GM21723 (cell line): Measurements from ENCODE around the gene GMPS.
"Not testable (repeated sequence)": the region's sequence is repeated elsewhere in the genome, so short reads cannot be mapped to it uniquely, and the experiment has no call there.

Experiments used
- ATAC-seq: cut with Tn5 transposase; IDR thresholded peaks from one replicate; pipeline ENCODE4 v1.9.1; 2021; ENCODE audit warnings: mild to moderate bottlenecking, moderate library complexity; ENCODE audit not compliant: unreplicated experiment

The GMPS gene

DNA sequence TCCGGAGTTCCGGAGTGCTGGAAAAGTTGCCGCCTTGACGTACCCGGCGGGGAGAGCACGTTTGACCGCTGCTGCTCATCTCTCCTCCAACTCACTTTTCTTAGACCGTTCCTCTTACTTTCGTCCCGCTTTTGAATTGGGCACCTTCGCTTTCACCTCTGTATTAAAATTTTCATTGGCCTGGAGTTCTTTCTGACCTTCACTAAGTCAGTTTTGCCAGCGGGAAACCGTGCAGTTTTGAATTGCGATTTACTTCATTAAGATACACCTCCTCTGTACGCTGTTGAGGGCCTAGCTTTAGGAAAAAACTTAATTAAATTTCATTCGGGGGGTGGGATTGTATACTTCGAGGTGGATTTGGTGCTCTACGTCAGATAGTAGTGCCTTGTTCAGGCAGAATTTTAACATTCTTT, 1.3 kb downstream of the GMPS start:
- ATAC-seq: no peak

- ATAC-seq: no peak
Measured at GRCh38 chr3:155872904-155873646, 2.6 kb downstream of the GMPS start.

GRCh38 chr3:155876037-155876436, 5.6 kb downstream of the GMPS start:
- no peak for ATAC-seq

- ATAC-seq: no peak
Measured at GRCh38 chr3:155876503-155876902, 6.1 kb downstream of the GMPS start.

- no peak for ATAC-seq
Measured at GRCh38 chr3:155880286-155880685, 9.8 kb downstream of the GMPS start.

GRCh38 chr3:155884292-155884691, 13.8 kb downstream of the GMPS start:
- ATAC-seq: no peak

DNA sequence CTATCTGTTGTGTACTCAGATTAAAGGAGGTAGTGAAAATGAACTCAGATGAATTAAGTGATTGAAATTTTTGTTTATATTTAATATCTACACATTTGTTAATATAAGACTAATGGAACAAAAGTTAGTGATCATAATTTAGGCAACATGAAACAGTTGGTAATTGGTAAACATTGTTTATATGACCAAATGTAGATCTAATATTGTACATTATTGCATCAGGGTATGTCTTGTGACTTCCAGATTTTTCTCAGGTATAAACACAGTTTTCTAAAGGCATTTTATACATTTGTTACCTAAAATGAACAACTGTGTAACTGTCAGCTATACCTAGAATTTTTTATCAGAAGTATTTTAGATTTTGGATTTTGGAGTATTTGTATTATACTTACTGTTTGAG, 14.8 kb downstream of the GMPS start:
- ATAC-seq: no peak

GRCh38 chr3:155886348-155886747, 15.9 kb downstream of the GMPS start:
- ATAC-seq: not testable (repeated sequence)

DNA sequence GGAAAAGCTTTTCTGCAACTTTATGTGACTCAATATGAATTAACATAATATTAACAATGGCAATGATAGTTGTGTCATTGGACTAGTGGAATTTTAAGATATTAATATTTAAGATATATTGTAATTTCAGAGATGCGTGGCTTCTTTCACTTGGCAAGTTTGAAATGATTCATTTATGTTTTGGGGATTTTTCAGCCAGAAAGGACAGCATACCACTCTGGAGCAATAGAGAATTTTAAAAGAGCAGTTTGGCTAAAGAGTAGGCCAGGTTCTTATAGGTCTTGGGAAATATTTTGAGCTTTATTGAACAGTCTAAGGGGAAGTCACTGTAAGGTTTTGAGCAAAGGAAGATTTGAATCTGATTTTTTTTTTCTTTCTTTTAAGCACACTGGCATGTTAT, 16.5 kb downstream of the GMPS start:
- ATAC-seq: no peak

DNA sequence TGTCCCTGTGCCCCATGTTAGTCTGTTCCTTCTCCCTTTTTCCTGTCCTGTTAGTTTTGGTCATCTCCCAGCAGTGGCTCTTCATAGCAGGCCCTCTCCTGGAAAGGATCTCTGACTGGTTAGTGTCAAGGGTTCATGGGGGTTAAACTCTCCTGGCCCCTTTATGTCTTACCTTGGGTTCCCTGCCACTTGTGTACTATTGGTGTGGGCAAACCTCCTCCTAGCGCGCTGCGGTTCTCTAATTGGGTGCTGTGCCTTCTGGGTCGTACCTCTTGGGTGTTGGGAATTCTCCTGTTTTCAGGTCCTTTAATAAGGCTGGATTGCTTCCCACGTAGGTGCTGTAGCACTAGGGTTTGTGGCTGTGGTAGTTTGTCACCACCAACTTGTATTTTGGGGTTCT, 18.8 kb downstream of the GMPS start:
- no peak for ATAC-seq

DNA sequence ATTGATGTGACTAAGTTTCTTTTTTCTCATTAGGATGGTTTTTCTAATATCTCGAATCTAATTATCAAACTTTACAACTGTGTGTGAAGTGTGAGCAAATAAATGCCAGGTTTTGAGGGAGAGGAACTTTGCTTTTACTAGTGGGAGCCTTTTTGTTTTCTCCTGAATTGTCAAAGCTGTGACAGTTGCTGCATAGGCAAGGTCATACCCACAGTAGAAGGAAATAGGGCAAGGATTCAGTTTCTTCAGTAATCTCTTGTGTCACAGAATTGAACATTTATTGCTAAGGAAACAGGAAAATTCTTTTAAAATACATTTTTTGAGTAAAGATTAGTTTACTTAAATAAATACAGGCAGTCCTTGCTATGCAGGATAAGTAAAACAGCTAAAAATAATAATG, 19.5 kb downstream of the GMPS start:
- ATAC-seq: no peak

DNA sequence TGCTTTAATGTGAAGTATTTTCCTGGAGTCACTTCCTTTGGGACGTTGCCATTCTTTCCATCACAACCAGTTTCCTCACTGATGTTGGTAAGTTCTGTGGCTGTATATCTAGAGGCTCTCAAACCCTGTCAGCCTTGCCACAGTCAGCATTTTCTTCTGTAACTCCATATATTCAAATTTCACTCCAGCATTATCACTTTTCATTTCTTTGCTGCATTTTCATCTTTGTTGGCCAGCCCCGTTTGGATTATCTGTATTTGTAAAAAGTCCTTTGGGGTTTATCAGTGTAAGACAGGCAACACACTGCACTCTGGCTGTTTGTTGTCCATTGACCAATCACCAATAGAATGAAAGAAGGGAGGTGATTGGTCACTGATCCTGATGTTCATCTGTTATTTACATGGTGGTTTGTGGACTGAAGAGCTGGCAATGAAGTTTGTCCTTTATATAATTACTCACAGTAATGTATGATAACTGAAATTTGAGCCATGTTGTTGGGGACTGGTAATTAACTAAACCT, 20.3 kb downstream of the GMPS start:
- ATAC-seq: no peak

DNA sequence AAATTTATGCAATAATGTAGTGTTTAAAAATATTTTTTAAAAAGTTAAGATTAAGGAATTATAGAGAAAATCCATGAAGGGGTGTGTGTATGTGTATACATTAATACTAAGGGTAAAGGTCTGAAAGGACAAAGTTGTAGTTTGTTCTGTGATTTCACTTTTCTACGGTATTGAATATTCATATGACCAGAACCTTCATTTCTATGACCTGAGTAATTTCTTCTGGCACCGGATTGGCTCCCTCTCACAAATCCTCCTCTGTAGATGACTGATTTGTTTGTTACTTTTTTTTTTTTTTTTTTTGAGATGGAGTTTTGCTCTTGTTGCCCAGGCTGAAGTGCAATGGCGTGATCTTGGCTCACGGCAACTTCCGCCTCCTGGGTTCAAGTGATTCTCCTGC, 20.9 kb downstream of the GMPS start:
- no peak for ATAC-seq

DNA sequence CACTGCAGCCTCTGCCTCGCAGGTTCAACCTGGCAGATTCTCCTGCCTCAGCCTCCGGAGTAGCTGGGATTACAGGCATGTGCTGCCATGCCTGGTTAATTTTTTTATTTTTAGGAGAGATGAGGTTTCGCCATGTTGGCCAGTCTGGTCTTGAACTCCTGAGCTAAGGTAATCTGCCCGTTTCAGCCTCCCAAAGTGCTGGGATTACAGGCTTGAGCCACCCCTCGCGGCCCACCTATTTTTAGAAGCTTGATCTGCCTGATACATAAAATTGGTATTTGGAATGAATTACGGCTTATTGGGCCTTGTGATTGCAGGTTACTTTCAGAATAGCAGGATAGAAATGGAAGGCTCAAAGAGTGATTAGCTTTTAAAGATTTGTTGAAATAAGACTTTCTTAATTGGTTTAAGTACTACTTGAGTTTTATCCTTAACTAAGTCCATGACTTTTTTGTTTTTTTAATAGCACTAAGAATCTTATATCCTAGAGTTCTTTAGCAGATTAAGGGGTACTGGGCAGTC, 25.0 kb downstream of the GMPS start:
- no peak for ATAC-seq

GRCh38 chr3:155906900-155907299, 36.5 kb downstream of the GMPS start:
- ATAC-seq: no peak

GRCh38 chr3:155908086-155908485, 37.6 kb downstream of the GMPS start:
- ATAC-seq: no peak

GRCh38 chr3:155908605-155909004, 38.2 kb downstream of the GMPS start:
- ATAC-seq: no peak

- no peak for ATAC-seq
Measured at GRCh38 chr3:155912090-155912489, 41.6 kb downstream of the GMPS start.

DNA sequence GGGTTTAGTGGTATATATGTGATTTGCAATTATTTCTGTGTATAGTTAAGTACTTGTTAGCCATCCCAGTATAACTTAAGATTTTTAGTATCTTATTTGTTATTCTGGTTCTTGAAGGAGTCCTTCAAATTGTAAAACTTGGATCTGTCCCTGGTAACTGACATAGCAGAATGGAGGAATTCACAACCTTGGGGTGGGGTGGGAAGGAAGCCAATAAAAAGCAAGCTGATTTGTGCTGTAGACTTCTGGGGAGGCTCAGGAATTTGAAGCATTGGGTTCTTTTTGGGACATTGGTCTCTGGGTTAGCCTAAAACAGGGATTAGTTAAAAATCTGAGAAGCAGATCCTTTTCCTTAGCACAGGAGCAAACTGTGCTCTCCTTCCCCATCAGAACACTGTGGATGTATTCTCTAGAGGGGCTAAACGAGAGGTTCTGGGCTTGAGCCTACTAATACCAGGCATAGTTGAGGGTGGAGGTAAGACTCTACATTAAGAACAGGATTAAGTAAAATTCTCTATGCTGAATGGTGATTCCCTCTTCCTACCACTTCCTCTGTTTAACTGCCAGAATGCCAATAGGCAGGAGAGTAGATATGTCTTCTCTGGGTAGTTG, 42.2 kb downstream of the GMPS start:
- ATAC-seq: no peak

DNA sequence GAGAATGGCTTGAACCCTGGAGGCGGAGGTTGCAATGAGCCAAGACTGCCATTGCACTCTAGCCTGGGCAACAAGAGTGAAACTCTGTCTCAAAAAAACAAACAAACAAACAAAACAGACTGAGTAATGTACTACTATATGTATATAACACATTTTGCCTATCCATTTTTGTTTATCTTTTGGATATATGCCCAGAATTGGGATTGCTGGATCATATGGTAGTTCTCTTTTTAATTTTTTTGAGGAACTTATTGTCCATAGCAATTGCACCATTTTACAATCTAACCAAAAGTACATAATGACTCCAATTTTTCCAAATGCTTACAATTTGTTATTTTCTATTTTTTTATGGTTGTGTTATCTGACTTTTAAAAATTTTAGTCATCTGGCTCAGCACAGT, 47.3 kb downstream of the GMPS start:
- no peak for ATAC-seq

DNA sequence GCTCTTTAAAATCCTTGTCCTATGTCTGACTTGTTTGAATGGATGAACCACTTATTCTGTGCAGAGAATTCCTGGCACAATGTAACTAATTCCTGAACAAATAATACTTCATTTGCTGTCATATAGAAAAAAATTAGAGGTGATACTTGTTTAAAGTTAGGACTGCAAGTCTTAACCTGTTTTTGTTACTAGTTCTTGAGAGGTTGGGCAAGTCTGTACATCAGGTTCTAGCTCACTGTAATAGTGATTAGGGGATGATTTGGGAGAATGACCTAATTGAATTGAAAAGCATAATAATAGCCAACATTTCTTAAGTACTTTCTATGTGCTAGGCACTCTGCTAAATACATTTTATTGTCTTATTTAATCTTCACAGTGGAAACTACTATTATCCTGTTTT, 49.3 kb downstream of the GMPS start:
- no peak for ATAC-seq

GRCh38 chr3:155921486-155921885, 51.0 kb downstream of the GMPS start:
- ATAC-seq: no peak
